Measurements from ENCODE around the gene FGF9. TPM values are rescaled to one million over a fixed set of nuclear protein-coding genes. Genes with fewer than 3 reads are reported as not detected.

The FGF9 gene
- total RNA-seq, 1 donor from 2014 or later = 0.90 TPM

GRCh38 chr13:21661097-21661909, 9.6 kb upstream of the FGF9 start:
- Mint-ChIP-seq H3K27me3 (ENCODE audit: unreplicated experiment) (peaks cover 3% of the 10 kb centered on the region), H3K4me1 (ENCODE audit: unreplicated experiment) (no peaks in the 10 kb centered on the region), H3K4me3 (ENCODE audit: unreplicated experiment) (no peak overlapping the region), H3K27ac (ENCODE audit: unreplicated experiment) (no peak overlapping the region), H3K9me3 (ENCODE audit: unreplicated experiment) (no peaks in the 10 kb centered on the region), H3K36me3 (ENCODE audit: low read depth, unreplicated experiment) (no peaks in the 10 kb centered on the region)
- no peak for TF ChIP-seq CTCF (IDR thresholded peaks at IDR 0.05; ENCODE audit: unreplicated experiment)
- no peak for DNase-seq (ENCODE audit: low spot score)

DNA sequence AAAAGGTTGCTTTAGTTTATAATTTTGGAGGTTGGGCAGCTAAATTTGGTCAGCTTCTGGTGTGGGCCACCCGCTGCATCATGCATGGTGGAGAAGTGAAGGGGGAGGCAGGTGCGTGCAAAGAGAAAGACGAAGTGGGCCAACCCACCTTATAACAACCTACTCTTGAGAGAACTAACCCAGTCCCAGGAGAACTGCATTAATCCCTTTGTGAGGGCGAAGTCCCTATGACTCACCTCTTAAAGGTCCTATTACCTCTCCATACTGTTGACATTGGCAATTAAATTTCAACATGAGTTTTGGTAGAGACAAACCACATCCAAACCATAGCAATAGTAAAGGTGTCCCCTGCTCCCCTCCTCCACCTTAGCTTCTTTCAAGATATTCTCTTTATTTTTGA, 7.7 kb upstream of the FGF9 start:
- Mint-ChIP-seq H3K27me3 (ENCODE audit: unreplicated experiment) (peaks cover under 1% of the 10 kb centered on the region), H3K4me1 (ENCODE audit: unreplicated experiment) (no peaks in the 10 kb centered on the region), H3K4me3 (ENCODE audit: unreplicated experiment) (no peak overlapping the region), H3K36me3 (ENCODE audit: low read depth, unreplicated experiment) (no peaks in the 10 kb centered on the region), H3K27ac (ENCODE audit: unreplicated experiment) (no peak overlapping the region), H3K9me3 (ENCODE audit: unreplicated experiment) (no peaks in the 10 kb centered on the region)
- TF ChIP-seq CTCF (IDR thresholded peaks at IDR 0.05; ENCODE audit: unreplicated experiment) = no peak
- no peak for DNase-seq (ENCODE audit: low spot score)

- H3K9me3 Mint-ChIP-seq (ENCODE audit: unreplicated experiment) = no peaks in the 10 kb centered on the region
- peaks cover 25% of the 10 kb centered on the region for H3K4me1 Mint-ChIP-seq (ENCODE audit: unreplicated experiment)
- no peak overlapping the region for H3K27ac Mint-ChIP-seq (ENCODE audit: unreplicated experiment)
- H3K4me3 Mint-ChIP-seq (ENCODE audit: unreplicated experiment) = peak overlapping the region; percentile 83
- peaks cover 3% of the 10 kb centered on the region for H3K36me3 Mint-ChIP-seq (ENCODE audit: low read depth, unreplicated experiment)
- TF ChIP-seq CTCF (IDR thresholded peaks at IDR 0.05; ENCODE audit: unreplicated experiment) = no peak
- DNase-seq (ENCODE audit: low spot score) = no peak
- H3K27me3 Mint-ChIP-seq (ENCODE audit: unreplicated experiment) = peaks cover 12% of the 10 kb centered on the region
These were observed 2.1 kb upstream of the FGF9 start for GRCh38 chr13:21668732-21669275.

- Mint-ChIP-seq H3K4me1 (ENCODE audit: unreplicated experiment) (peaks cover 25% of the 10 kb centered on the region), H3K4me3 (ENCODE audit: unreplicated experiment) (peak overlapping the region; percentile 87), H3K27ac (ENCODE audit: unreplicated experiment) (no peak overlapping the region)
These were observed 629 bp upstream of the FGF9 start for GRCh38 chr13:21670006-21670882.

More at GRCh38 chr13:21670006-21670882, 629 bp upstream of the FGF9 start:
- Mint-ChIP-seq H3K36me3 (ENCODE audit: low read depth, unreplicated experiment) (peaks cover 3% of the 10 kb centered on the region), H3K9me3 (ENCODE audit: unreplicated experiment) (no peaks in the 10 kb centered on the region), H3K27me3 (ENCODE audit: unreplicated experiment) (peaks cover 12% of the 10 kb centered on the region)
- DNase-seq (ENCODE audit: low spot score) = peak; percentile 62
- TF ChIP-seq CTCF (IDR thresholded peaks at IDR 0.05; ENCODE audit: unreplicated experiment) = no peak
